Naive thymus-derived CD4-positive, alpha-beta T cell (primary cell): ENCODE data around the gene MEX3A. TPM values are rescaled to one million over a fixed set of nuclear protein-coding genes. Genes with fewer than 3 reads are reported as not detected.
"Not testable (repeated sequence)": the region's sequence is repeated elsewhere in the genome, so short reads cannot be mapped to it uniquely, and the experiment has no call there.

Source experiments
- ATAC-seq: fragments of 150-1000 bp; cut with Tn5 transposase; 2 replicates; pipeline ENCODE4 v1.10.0; 2021; ENCODE audit warnings: mild to moderate bottlenecking, moderate library complexity
- CTCF ChIA-PET: fragments of 350-600 bp; sonication (Branson Sonifier 250); formaldehyde crosslinking; loops from one replicate; lab custom pipeline; 2021; ENCODE audit warnings: antibody characterized with exemption; lab: Charles Lee
- POLR2A ChIA-PET: fragments of 350-600 bp; sonication (Branson Sonifier 250); formaldehyde crosslinking; loops from one replicate; lab custom pipeline; 2021; ENCODE audit warnings: antibody characterized with exemption, inconsistent platforms; lab: Charles Lee
- DNase-seq, 9 donors: peaks; one replicate each; pipeline versions ENCODE4 v3.0.0 to v3.0.0-alpha.2; 2020 to 2022; ENCODE audit warnings: mixed read lengths in 1 of 9
- H3K27ac ChIP-seq: one replicate; pipeline ENCODE4 v1.7.0; 2013; ENCODE audit warnings: mild to moderate bottlenecking, low read depth, low read length, moderate library complexity
- H3K27me3 ChIP-seq, 2 donors: one replicate each; pipeline ENCODE4 v1.7.0; 2013; ENCODE audit warnings: low read length in 2 of 2, mild to moderate bottlenecking in 2 of 2, moderate library complexity in 2 of 2; ENCODE audit not compliant: control insufficient read depth in 2 of 2, insufficient read depth in 2 of 2
- H3K36me3 ChIP-seq, 3 experiments: 1 replicate in 2 of 3; 2 replicates in 1 of 3; pipeline ENCODE4 v1.7.0; 2013; ENCODE audit warnings: low read length in 3 of 3, mild to moderate bottlenecking in 3 of 3, moderate library complexity in 1 of 3; ENCODE audit not compliant: insufficient read depth in 3 of 3, control insufficient read depth in 2 of 3
- H3K4me1 ChIP-seq, 2 donors: one replicate each; pipeline ENCODE4 v1.7.0; 2013; ENCODE audit warnings: low read length in 2 of 2, mild to moderate bottlenecking in 2 of 2, moderate library complexity in 1 of 2; ENCODE audit not compliant: control insufficient read depth in 2 of 2, insufficient read depth in 2 of 2
- H3K4me3 ChIP-seq: 2 replicates; pipeline ENCODE4 v1.7.0; 2013; ENCODE audit warnings: mild to moderate bottlenecking, low read length
- H3K9me3 ChIP-seq, 3 experiments: 1 replicate in 2 of 3; 2 replicates in 1 of 3; pipeline ENCODE4 v1.7.0; 2013; ENCODE audit warnings: low read length in 3 of 3; ENCODE audit not compliant: control insufficient read depth in 2 of 3
- H3K27ac Mint-ChIP-seq, 9 donors: one replicate each; pipeline ENCODE4 v1.8.0; 2020 to 2022; ENCODE audit warnings: mixed read lengths in 9 of 9, mild to moderate bottlenecking in 8 of 9, moderate library complexity in 5 of 9, inconsistent platforms in 2 of 9
- H3K27me3 Mint-ChIP-seq, 5 donors: one replicate each; pipeline ENCODE4 v1.8.0; 2021 to 2022; ENCODE audit warnings: mixed read lengths in 5 of 5, mild to moderate bottlenecking in 1 of 5
- H3K36me3 Mint-ChIP-seq, 5 donors: one replicate each; pipeline ENCODE4 v1.8.0; 2020 to 2022; ENCODE audit warnings: mixed read lengths in 5 of 5, mild to moderate bottlenecking in 3 of 5, inconsistent platforms in 1 of 5
- H3K4me1 Mint-ChIP-seq, 7 donors: one replicate each; pipeline ENCODE4 v1.8.0; 2020 to 2022; ENCODE audit warnings: mixed read lengths in 7 of 7, mild to moderate bottlenecking in 3 of 7, inconsistent platforms in 1 of 7
- H3K4me3 Mint-ChIP-seq, 10 donors: one replicate each; pipeline ENCODE4 v1.8.0; 2020 to 2022; ENCODE audit warnings: mild to moderate bottlenecking in 10 of 10, mixed read lengths in 10 of 10, moderate library complexity in 6 of 10, inconsistent platforms in 2 of 10
- H3K9me3 Mint-ChIP-seq, 11 donors: one replicate each; pipeline ENCODE4 v1.8.0; 2020 to 2022; ENCODE audit warnings: mixed read lengths in 11 of 11, mild to moderate bottlenecking in 4 of 11, inconsistent platforms in 1 of 11, moderate library complexity in 1 of 11
- intact Hi-C, 2 donors: fragments of 100-400 bp; cut with micrococcal nuclease; formaldehyde crosslinking; loops; one replicate each; pipeline ENCODE4 v1.15.1; 2023
- polyA plus RNA-seq, 2 donors: library from polyadenylated mRNA; unstranded; fragments of 300-500 nt; fragmentation: Illumina TruSeq; gene quantifications; one replicate each; pipeline ENCODE4 v1.2.3, GENCODE V29; 2021
- total RNA-seq, 6 experiments: library from RNA in 5 of 6; stranded (reverse) in 5 of 6; gene quantifications; 1 replicate in 5 of 6; 2 replicates in 1 of 6; pipeline ENCODE4 v1.2.3 and lab custom pipeline; 2021 to 2026

The MEX3A gene
- total and polyA plus RNA-seq, 7 experiments from 2014 or later = 0.05 to 0.15 (median 0.13) TPM; not detected in 3

GRCh38 chr1:156119503-156120209, 37.4 kb upstream of the MEX3A start:
- H3K36me3 Mint-ChIP-seq = no peaks in the 10 kb centered on the region
- ATAC-seq = peak; percentile 52
- H3K9me3 Mint-ChIP-seq = no peaks in the 10 kb centered on the region
- H3K9me3 ChIP-seq = no peaks in the 10 kb centered on the region
- ChIA-PET CTCF (interaction anchor here (1.0 to 13.5 kb wide), 3 partner anchors 9 to 28 kb away, joined by 4 to 340 read pairs (median 18); no protein-coding TSS in a partner anchor), POLR2A (interaction anchor here (0.6 kb wide), 1 partner anchor 25 kb away, joined by 9 read pairs; no protein-coding TSS in a partner anchor)
- H3K27me3 ChIP-seq = peaks cover 0 to 6% of the 10 kb centered on the region in 2 donors
- H3K27ac ChIP-seq = no peak overlapping the region
- H3K4me1 ChIP-seq = peaks cover 18 to 25% of the 10 kb centered on the region in 2 donors
- H3K4me3 ChIP-seq = no peak overlapping the region
- H3K4me3 Mint-ChIP-seq = no peak overlapping the region
- intact Hi-C loops = no loop called here
- H3K27ac Mint-ChIP-seq = no peak overlapping the region
- H3K4me1 Mint-ChIP-seq = peaks cover 13 to 44% (median 32%) of the 10 kb centered on the region in 7 donors
- no peaks in the 10 kb centered on the region for H3K36me3 ChIP-seq
- DNase-seq = no peak
- peaks cover 18 to 38% (median 24%) of the 10 kb centered on the region in 5 donors for H3K27me3 Mint-ChIP-seq

GRCh38 chr1:156118177-156118868, 36.1 kb upstream of the MEX3A start:
- Histone ChIP-seq H3K4me3 (no peak overlapping the region), H3K9me3 (no peaks in the 10 kb centered on the region), H3K27me3 (peaks cover 0 to 12% of the 10 kb centered on the region in 2 donors), H3K27ac (no peak overlapping the region), H3K4me1 (peaks cover 12 to 14% of the 10 kb centered on the region in 2 donors), H3K36me3 (no peaks in the 10 kb centered on the region)
- H3K4me3 Mint-ChIP-seq = no peak overlapping the region
- ATAC-seq = no peak
- peaks cover 0 to 2% (median 0%) of the 10 kb centered on the region in 11 donors for H3K9me3 Mint-ChIP-seq
- H3K4me1 Mint-ChIP-seq = peaks cover 8 to 43% (median 23%) of the 10 kb centered on the region in 7 donors
- ChIA-PET POLR2A (interaction anchor here (1.4 kb wide), 1 partner anchor 9 kb away, joined by 3 read pairs; no protein-coding TSS in a partner anchor), CTCF (interaction anchor here (0.7 to 3.3 kb wide), 3 partner anchors 11 to 68 kb away, joined by 3 to 18 read pairs (median 4); no protein-coding TSS in a partner anchor)
- no peaks in the 10 kb centered on the region for H3K36me3 Mint-ChIP-seq
- intact Hi-C loops = no loop called here
- H3K27ac Mint-ChIP-seq = peak overlapping the region in 1 of 9 donors; percentile 42
- H3K27me3 Mint-ChIP-seq = peaks cover 27 to 48% (median 29%) of the 10 kb centered on the region in 5 donors
- no peak for DNase-seq

- Mint-ChIP-seq H3K27me3 (peaks cover 29 to 49% (median 36%) of the 10 kb centered on the region in 5 donors), H3K36me3 (no peaks in the 10 kb centered on the region), H3K4me1 (peaks cover 8 to 40% (median 21%) of the 10 kb centered on the region in 7 donors), H3K4me3 (no peak overlapping the region), H3K27ac (no peak overlapping the region), H3K9me3 (peaks cover 0 to 2% (median 0%) of the 10 kb centered on the region in 11 donors)
- no peak for DNase-seq
- ATAC-seq = no peak
- no peak overlapping the region for H3K4me3 ChIP-seq
- no peaks in the 10 kb centered on the region for H3K9me3 ChIP-seq
- intact Hi-C loops = no loop called here
- H3K36me3 ChIP-seq = no peaks in the 10 kb centered on the region
- H3K27me3 ChIP-seq = peaks cover 0 to 12% of the 10 kb centered on the region in 2 donors
- POLR2A ChIA-PET = interaction anchor here (1.4 kb wide), 1 partner anchor 9 kb away, joined by 3 read pairs; no protein-coding TSS in a partner anchor
- CTCF ChIA-PET = interaction anchor here (0.7 to 3.3 kb wide), 2 partner anchors 11 to 435 kb away, joined by 3 to 18 read pairs; no protein-coding TSS in a partner anchor
- H3K27ac ChIP-seq = no peak overlapping the region
- peaks cover 8 to 14% of the 10 kb centered on the region in 2 donors for H3K4me1 ChIP-seq
Measured at GRCh38 chr1:156117414-156118176, 35.3 kb upstream of the MEX3A start.

GRCh38 chr1:156116731-156117130, 34.5 kb upstream of the MEX3A start:
- Mint-ChIP-seq H3K27ac (peak overlapping the region in 1 of 9 donors; percentile 81), H3K4me1 (peaks cover 8 to 40% (median 21%) of the 10 kb centered on the region in 7 donors), H3K4me3 (peak overlapping the region in 6 of 10 donors; percentile 9 to 91 (median 88)), H3K27me3 (peaks cover 29 to 53% (median 37%) of the 10 kb centered on the region in 5 donors)
- H3K4me3 ChIP-seq, DNase-seq, H3K36me3 Mint-ChIP-seq, H3K27ac ChIP-seq, ATAC-seq, H3K9me3 Mint-ChIP-seq, POLR2A ChIA-PET, H3K9me3 ChIP-seq, intact Hi-C loops, H3K36me3 ChIP-seq: not testable (repeated sequence)
- CTCF ChIA-PET = interaction anchor here (3.3 kb wide), 1 partner anchor 12 kb away, joined by 18 read pairs; no protein-coding TSS in a partner anchor
- Histone ChIP-seq H3K4me1 (peaks cover 8 to 14% of the 10 kb centered on the region in 2 donors), H3K27me3 (peaks cover 0 to 12% of the 10 kb centered on the region in 2 donors)

DNA sequence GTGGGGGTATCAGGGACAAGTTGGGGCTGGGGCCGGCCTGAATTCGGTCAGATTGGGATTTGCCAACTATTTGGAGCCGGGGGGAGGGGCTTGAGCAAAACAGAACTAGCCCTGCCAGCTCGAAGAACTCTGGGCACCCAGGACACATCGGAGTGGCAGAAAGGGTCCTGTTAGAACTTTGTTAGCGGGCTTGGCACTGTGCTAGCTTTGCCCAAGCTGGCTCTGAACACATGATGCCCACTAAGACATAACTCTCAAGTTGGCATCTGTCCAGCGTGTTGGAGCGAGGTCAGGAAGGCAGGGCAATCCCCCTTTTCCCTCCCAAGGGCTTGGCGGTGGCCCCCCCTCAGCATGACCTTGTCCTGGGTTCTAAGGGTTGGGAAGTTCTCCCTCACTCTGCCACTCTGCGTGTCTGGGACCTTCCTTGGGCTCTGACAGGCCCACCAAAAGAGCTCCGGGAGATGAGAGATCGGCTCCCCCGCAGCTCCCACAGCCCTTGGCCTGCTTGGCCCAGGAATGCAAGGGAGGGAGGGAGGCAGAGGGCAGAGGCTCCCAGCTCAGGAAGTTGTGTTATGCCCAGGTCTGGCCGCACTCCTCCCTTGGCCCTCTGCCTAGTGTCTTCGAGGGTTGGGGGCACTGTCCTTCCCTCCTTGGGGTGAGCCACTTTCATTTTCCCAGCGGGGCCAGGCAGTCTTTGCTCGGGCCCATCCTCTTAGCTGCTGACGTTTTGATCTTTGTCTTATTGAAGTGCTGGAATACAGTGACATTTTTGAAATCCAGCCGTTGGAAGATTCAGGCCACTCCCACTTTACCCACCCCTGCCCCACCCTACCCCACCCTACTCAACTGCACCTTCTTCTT, 33.5 kb upstream of the MEX3A start:
- no peak for ATAC-seq
- peak overlapping the region in 4 of 9 donors; percentile 48 to 92 (median 64) for H3K27ac Mint-ChIP-seq
- intact Hi-C loops = loop anchor here (1.0 to 2.0 kb wide), 2 partner anchors 8 to 19 kb away; no protein-coding TSS in a partner anchor
- ChIA-PET CTCF (interaction anchor here (0.6 to 1.4 kb wide), 4 partner anchors 20 to 28 kb away, joined by 3 to 6 read pairs (median 4); no protein-coding TSS in a partner anchor), POLR2A (interaction anchor here (1.5 to 2.4 kb wide), 2 partner anchors 9 to 11 kb away, joined by 9 read pairs; no protein-coding TSS in a partner anchor)
- H3K27me3 Mint-ChIP-seq = peaks cover 29 to 55% (median 37%) of the 10 kb centered on the region in 5 donors
- Histone ChIP-seq H3K27me3 (peaks cover 0 to 13% of the 10 kb centered on the region in 2 donors), H3K27ac (no peak overlapping the region), H3K4me3 (peak overlapping the region; percentile 70), H3K4me1 (peaks cover 8 to 14% of the 10 kb centered on the region in 2 donors), H3K9me3 (no peaks in the 10 kb centered on the region), H3K36me3 (no peaks in the 10 kb centered on the region)
- no peaks in the 10 kb centered on the region for H3K36me3 Mint-ChIP-seq
- H3K4me3 Mint-ChIP-seq = peak overlapping the region; percentile 79 to 91 (median 86)
- H3K4me1 Mint-ChIP-seq = peaks cover 8 to 40% (median 21%) of the 10 kb centered on the region in 7 donors
- peaks cover 0 to 2% (median 0%) of the 10 kb centered on the region in 11 donors for H3K9me3 Mint-ChIP-seq
- no peak for DNase-seq
